ENCODE data around the gene DDX17.

Gene DDX17

DNA sequence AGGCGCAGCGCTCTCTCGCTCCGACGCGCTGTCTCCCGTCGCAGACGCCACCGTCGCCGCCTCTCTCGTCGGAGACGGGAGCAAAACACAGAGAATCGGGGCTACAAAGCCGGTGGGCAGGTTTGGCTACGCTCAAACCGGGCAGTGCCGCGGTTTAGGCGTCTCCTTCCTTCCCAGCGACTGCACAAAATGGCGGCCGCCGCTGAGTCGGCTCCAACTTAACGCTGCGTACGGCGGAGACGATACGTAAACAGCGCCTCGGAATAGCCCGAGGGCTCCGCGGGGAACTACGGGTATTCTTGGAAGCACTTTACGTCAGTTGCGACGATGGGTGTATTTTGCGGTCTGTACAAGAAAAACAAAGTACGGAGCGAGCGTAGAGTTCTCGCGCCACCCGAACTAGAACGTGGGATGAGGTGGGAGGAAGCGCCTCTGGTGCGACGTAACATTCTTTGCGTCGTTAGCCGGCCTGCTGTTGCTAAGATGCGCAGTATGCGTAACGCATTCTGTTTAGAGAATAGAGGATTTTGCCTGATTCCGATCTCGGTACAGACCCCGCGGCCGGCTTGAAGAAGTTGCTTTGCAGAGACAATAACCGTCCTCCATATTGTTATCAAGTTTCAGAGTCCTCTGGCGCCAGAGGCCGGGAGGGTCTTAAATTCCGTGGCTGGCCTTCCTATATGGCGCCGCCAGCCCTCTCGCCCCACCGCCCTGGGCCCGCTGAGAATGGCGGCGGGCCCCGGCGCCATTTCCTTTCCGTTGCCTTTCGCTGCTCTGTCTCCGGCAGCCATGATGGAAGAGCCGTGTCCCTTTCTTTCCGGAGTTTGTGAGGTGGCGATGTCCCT, at the start of gene DDX17:
DDX17 (minus strand) TSS at position 194 of the 845 bp plus-strand sequence.
- peak; percentile 96 for DNase-seq

DNA sequence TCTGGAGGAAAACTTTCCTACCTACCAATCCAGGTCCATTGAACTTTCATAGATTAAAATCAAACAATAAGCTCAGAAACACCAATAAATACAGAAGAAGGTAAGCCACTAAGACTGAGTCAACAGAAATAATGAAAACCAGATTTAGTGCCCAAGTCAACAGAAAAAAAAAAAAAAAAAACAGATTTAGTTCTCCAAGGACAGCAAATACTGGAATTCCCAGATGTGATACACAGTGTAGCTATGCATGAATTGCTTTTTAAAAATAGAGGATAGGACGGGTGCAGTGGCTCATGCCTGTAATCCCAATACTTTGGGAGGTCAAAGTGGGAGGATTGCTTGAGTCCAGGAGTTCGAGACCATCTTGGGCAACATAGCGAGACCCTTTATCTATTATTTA, 48.2 kb upstream of the DDX17 start:
- DNase-seq = no peak

DNA sequence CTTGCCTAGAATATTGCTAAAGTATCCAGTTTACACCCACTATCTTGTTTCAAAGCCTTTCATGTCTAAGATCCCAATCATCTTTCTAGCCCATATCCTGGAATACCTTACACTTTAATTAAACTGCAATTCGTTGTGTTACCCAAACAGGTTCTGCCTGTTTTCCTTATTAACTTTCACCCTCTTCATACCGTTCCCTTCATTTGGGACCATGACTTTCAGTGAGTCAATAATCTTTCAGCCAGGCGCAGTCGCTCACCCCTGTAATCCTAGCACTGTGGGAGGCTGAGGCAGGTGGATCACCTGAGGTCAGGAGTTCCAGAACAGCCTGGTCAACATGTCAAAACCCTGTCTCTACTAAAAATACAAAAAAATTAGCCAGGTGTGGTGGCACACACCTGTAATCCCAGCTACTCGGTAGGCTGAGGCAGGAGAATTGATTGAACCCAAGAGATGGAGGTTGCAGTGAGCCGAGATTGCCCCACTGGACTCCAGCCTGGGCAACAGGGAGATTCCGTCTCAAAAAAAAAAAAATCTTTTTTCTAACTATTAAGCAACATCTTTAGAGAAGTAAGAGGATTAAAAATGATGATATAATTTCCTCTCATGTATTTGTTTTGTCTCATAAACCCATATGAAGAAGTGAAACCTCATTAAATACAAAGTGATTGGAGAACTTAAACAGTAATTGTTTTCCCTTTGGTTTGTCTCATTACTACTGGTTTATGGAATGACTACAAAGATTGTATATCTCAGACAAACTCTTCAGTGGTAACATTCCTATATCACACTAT, 43.2 kb upstream of the DDX17 start:
- peak; percentile 95 for DNase-seq

DNA sequence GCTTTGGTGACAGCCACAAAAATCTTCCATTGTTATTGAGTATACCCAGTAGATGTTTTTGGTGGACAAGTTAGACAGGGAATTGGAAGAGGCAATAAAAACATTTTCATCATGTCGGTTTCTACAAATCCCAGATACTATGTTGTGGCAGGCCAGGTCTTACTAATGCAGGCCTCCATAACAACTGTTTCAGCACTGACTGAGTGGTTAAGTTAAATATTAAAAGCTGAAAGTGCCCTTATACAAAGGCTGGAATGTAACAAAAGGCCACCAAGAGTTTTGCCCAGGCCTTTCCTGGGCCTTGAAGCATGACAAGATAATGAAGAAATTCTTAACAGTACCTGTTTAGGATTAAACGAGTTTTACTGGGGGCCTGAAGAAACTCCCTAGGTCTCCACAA, 34.6 kb upstream of the DDX17 start:
- DNase-seq = no peak

DNA sequence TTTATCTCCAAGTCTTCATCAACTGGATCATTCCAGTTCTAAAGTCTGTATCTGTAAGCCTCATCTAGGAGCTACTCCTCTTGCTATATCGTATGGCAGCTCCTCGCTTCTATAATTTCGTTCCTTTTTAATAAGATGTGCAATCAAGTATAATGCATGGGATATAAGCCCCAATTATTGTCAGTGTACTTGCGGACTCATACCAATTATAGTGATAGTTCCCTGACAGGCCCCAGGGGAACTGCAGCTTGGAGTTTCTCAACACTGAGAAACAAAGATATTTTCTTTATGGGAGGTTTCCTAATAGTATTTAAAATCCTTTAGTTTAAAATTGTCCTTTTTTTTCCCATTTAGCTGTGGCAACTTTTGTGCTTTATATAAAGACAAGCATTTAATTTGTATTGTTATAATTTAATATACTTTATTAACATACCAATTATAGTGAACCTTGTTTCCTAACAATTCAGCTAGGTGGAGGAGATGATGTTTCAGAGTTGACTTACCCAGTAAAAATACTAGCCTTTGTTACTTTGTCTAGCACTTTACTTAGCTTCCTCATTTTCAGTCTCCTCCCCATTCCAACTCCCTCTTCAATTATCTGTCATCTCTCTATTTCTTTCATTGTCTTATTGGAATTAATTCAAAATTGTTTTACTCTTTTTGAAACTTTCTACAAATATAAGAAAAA, 25.3 kb upstream of the DDX17 start:
- DNase-seq = no peak

DNA sequence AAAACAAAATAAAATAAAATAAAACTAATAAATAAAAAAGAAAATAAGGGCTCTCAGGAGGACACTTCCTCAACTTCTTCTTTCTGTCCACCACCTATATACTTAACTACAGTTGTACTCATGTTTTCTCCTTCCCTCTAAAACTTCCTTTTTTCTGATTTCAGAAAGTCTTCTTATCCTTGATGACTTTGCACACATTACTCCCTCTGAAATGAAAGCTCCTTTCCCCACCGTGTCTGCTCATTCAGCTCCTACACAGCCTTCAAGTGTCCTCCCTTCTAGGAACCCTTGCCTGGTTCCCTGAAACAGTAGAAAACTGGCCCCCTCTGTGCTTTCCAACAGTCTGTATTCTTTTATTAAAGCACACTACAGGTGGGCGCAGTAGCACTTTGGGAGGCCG, 18.3 kb upstream of the DDX17 start:
- peak; percentile 51 for DNase-seq

DNA sequence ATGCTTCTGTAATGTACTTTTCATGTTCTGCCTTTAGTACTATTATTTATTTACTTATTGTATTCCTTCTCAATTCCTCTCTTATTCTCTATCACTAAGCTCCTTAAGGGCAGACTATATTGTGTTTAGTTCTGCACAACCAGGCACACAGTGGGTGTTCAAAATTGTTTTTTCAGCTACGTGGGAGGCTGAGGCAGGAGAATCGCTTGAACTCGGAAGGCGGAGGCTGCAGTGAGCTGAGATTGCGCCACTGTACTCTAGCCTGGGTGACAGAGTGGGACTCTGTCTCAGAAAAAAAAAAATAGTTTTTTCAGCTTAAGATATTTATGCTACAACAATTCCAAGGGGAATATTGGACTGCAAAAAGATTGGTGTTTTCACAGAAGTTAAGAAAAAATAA, 17.4 kb upstream of the DDX17 start:
- no peak for DNase-seq

DNA sequence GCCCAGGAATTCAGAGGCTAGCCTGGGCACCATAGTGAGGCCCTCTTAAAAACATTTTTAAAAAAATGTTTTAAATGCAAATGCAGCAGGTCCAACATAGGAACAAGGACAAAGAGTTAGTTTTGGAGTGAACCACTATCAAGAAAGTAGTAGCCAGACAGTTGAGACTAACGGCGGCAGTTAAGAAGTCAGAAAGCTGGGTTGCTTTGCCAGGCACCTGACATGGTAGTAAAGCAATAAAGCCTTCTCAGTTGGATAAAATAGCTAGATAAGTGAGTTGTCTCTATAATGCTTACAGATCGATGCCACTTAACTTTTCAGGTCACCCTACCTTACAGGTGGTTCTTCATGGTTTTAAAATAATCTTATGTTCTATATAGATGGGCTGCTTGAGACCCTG, 16.9 kb upstream of the DDX17 start:
- no peak for DNase-seq

DNA sequence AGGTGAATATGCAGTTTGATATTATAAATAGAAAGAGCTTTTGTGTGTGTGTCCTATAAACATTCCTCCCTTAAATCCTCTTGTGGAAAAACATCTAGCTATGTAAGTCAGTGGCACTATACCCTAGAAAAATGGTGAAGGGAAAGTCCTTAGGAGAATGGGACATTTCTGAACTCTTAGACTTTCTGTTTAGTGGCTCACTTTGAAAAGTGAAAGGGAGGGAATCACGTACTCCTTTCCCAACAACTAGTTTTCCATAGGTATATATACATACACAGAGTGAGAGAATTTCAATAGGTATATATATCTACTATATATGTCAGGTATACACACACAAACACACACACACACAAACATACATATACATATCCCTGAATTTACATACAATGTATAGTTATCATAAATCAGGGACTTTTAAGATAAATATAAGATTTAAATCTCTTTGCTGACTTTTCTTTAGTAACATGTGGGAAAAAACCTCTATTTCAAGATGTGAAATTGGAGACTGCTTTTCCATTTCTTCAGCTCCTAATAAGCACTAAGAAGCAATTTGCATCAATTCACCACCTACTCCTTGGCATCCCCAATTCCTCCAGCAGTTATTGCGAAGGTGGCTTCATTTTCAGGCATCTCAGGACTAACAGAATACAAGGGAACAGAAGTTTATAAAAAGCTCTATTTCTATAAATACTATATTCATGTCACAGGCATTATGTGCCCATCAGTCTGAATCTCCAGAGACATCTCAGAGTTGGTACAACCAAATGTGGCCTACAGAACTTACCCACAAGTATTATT, 13.5 kb upstream of the DDX17 start:
- no peak for DNase-seq

DNA sequence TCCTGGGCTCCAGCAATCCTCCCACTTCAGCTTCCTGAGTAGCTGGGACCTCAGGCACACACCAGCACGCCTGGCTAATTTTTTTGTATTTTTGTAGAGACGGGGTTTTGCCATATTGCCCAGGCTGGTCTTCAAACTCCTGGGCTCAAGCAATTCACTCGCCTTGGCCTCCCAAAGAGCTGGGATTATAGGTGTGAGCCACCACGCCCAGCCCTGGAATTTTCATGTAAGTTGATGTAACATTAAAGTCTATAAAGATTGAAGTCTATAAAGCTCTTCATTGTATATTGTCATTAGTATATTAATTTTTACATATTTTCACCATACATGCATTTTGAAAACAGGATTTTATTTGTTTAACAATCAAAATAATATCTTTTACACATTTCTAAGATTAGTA, 12.5 kb upstream of the DDX17 start:
- DNase-seq = no peak

DNA sequence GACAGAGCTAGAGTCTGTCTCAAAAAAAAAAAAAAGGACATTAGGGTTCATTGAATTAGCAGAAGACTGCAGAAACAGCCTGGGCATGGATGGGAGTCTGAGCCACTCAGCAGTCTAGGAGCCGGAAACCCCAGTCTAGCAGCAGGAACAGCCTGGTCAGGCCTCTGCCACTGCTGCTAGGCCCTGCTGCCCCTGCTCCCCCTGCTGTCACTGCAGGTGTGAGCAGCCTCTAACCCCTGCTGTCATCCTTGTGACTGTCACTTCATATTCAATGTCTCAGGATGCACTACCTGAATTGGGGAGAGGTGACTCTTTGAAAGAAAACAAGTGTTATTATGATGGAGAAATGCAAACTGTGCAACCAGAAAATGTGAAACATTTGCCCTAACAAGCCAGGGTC, 7.0 kb upstream of the DDX17 start:
- no peak for DNase-seq

DNA sequence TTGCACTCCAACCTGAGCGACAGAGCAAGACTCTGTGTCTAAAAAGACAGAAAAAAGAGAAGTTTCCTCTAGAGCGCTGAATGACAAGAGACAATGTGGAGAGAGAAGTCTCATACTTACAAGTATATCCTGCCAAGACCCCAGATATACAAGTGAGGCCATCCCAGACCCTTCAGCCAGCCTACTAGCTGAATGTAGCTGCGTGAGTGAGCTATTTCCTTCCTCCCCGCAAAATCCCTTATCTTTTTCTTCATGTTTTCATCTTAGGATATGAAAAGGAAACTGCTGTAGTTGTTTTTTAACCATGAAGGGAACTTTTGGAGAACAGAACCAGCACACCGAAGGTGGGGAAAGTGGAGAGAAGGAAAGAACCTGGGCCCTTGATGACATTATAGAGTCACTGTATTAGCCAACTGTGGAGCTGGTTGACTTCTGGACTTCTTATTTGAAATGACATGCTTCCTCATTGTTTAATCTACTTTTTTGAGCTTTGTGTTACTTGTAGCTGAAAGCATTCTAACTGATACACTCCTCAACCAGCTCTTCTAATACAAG, 4.4 kb upstream of the DDX17 start:
- DNase-seq = peak; percentile 40

DNA sequence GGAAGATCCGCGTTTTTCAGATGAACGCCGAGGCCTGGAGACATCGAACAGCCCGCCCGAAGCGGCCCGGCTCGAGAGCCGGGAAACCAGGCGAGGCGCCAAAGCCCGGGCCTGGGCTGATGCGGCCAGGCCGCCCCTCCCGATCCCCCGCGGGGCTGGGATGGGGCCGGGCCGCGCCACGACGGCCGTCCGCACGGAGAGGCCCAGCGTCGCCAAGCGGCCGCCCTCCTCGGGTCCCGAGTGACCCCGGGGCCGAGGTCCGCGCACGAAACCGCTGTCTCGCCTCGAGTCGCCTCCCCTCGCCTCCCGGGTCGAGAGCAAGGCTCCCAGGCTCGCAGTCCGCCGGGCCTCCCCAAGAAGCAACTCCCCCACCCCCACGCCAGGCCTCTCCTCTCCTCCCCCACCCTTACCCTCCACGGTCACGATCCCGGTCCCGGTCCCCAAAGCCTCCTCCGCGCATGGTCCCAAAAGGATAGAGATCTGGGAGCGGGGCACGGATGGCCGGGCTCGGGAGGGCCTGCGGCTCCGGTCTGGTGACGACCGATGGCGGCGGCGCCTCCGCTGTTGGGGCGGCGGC, 482 bp downstream of the DDX17 start:
- peak; percentile 46 for DNase-seq

DNA sequence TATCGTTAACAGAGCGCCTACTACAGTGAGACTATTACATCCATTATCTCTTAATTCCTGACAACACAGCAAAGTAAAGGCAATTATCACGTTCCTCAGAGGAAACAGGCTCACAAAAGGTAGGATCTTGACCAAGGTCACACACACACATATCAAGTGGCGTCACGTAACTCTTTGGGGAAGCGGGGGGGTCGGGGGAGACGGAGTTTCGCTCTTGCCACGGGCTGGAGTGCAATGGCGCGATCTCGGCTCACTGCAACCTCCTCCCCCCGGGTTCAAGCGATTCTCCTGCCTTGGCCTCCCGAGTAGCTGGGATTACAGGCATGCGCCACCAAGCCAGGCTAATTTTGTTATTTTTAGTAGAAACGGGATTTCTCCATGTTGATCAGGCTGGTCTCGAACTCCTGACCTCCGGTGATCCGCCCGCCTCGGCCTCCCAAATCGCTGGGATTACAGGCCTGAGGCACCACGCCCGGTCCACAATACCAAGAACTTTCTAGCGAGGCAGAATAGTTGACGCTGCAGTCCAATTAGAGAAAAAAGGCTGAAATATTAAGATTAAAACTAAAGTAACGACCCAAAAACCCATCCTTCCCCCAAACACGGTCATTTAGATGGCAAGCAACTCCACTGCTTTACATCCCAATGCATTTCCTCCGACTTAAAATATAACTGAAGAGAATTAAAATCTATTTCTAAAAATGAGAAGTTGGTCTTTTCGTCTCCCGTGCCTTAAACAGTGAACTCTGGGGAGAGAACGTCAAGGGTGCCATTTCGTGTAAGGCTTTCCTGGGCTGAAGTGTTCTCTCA, 1.2 kb downstream of the DDX17 start:
- DNase-seq = peak; percentile 75

DNA sequence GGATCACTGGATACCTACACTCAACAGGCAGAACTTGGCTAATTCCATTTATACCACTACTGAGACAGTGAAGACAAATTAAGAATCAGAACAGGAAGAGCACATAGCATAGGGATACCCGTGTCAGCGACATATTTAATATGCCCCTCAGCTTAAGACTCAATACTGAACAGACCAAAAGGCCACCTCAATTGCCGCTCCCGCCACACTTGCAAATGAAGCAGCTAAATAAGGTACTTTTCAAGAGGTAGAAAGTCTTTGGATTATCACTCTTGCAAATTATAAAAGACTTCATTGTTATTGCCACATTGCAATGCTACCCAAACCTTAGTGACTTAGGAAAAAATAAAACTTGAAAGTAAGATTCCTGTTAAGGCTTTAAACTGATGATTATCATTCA, 3.1 kb downstream of the DDX17 start:
- DNase-seq = no peak

DNA sequence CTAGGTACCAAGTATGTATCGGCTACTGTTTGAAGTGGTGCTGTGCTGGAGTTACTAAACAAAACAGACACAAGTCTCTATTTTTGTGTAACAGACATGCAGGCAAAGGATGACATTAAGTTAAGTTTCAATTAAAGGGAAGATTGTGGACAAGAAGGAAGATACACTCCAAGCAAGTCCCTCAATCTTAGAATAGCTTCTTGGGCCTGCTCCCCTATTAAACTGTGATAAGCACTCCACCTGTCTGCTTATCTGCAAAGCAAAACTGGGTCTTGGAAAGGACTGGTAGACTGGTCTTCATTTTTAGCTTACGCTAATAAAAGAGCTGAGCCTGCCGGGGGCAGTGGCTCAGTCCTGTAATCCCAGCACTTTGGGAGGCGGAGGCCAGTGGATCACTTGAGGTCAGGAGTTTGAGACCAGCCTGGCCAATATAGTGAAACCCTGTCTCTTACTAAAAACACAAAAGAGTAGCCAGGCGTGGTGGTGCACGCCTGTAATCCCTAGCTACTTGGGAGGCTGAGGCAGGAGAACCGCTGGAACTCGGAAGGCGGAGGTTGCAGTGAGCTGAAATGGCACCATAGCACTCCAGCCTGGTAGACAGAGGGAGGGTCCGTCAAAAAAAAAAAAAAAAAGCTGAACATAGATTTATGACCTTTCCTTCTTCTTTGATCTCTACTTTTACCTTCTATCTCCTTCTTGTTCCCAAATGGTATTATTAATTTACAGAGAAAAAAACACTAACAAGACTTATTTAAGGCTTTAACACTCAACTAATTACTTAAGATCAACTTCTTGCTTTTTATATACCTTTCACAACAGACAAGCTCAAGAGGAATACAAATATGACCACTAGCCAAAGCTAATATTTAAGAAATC, 4.1 kb downstream of the DDX17 start:
- DNase-seq = no peak

DNA sequence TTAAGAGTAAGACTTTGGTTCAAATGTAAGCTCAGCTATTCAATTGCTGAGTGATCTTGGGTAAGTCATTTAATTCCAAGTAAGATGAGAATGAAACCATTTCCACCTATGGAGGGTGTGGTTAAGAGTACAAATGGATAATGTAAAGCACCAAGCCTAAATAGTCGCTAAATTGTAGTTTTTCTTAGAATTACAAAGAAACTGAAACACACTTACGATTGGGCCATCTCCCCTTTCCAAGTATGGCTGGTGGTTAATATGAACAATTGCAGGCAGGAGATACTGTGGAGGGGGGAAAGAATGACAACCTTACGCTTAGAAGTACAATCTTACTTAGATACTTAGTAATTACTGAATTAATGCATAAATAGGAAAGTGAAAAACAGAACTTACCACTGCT, 8.2 kb downstream of the DDX17 start:
- no peak for DNase-seq

DNA sequence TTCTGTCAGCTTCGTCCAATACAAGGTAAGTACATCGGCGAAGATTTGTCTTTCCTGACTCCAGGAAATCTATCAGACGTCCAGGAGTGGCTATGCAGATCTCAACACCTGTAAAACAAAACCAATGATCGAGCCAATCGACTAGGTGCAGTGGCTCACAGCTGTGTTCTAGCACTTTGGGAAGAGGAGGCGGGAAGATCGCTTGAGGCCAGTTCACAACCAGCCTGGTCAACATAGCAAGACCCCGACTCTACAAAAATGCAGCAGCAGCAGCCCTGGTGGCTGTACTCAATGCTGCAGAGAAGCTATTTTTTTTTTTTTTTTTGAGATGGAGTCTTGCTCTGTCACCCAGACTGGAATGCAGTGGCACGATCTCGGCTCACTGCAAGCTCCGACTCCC, 11.2 kb downstream of the DDX17 start:
- DNase-seq = no peak

DNA sequence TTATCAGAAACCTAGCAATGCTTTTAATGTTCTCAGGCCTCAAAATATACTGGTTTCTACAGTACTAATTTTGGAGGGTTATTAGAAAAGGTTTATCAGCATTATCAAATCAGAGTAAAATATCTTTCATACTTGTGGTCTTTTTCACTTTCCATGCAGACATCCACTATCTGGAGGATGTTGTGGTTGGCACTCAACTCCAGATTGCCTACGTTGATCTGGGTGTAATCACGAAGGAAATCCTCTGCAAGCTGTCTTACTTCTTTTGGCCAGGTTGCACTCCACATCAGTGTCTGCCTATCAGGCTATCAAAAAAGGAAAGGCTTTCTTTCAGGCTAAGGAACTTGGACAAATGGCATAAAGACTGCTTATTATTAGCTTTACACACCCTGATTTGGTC, 11.6 kb downstream of the DDX17 start:
- no peak for DNase-seq

DNA sequence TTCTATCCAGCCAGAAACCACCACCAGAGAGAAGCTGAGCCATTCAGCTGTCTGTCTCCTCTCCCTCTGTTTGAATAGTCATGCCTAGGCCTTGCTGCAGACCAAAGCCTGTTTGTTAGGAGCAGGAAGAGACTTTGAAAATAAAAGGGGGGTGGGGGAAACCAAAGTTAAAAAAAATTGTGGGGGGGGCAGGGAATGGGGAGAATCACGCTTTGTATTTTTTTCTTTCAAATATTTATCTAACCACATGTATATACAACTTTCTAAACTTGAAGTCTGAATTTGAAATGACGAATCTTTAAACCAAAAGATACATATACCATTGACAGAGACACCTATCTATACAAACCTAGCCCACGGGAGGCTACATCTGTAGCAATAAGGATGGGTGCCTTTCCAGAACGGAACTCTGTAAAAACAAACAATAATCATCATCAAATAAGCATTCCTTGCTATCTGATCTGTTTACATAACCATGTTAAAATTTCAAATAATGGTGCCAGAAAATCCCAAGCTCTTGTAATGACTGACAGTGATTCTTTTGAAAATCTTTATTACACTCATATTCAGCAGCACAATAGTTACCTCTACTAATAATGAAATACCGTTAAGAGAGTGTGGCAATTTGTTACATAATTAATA, 14.3 kb downstream of the DDX17 start:
- no peak for DNase-seq
